NCI-H2081 (cell line): ENCODE results near the gene KRTAP10-3.

Experiments
- DNase-seq, 2 experiments: peaks; one replicate each; lab custom pipeline; 2025; lab: John Stamatoyannopoulos, UW

Gene KRTAP10-3

GRCh38 chr21:44528634-44528995 lies 30.0 kb downstream of the KRTAP10-3 start:
- no peak for DNase-seq

DNA sequence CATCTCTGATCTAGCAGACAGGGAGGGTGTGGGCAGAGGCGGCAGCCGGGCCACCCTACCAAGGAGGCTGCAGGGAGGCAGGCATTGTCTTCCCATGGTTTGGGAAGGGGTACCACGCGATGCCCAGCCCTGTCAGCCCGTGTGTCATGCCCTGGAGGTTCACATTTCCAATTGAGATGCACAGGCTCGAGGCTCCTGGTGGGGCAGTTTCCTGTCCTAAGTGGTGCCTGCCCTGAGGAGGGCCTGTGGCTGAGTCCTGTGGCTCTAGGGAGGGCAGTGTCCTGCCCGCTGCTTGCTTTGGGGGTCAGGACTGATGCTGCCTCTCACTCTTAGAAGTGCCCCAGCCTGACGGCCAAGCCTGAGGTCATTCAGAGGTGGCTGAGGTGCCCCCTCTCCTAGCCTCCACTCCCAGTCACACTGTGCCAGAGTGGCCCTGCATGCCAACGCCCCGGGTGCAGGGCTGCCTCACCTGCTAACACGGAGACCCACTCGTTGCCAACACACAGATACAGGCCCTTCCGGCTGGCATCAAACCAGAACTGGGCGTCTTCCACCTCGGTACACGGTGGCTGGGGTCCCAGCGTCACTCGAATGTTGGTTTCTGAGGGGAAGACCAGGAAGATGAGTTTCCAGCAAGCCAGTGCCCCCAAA lies 30.5 kb downstream of the KRTAP10-3 start:
- no peak for DNase-seq

DNA sequence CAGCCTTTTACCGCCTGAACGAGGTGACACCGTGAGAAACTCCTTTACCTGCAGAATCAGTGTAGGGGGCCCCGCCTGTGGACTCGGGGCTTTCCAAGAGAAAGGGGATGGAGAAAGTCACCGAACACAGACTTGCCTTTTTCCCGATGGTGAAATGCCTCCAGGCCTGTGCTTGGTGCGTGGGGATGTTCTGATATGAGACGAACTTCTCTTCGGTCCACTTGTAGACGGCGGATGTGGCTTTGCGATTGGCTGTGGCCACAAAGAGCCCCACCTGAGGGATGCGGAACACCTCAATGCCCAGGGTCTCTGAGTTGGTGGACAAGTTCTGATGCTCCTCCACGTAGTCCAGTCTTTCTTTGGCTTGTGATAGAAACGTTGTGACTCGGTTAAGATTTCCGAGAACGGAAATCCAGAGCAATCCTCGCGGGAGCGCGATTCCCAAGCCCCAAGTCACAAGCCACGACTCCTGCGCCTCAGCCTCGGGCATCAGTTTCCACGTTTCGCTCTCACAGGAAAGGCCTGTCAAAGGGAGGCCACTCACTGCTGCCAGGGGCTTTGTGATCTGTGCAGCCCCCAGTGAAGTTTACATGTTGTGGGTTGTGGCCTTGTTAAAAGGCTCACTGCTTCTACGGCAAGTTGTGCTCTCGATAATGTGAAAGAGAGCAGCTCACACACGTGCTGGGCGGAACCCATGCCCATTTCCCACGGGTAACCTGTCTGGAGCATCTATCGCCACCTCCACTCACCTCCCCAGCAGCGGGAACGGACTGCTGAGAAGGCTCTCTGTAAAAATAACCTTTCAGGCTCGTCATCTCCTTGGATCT lies 31.2 kb downstream of the KRTAP10-3 start:
- DNase-seq, result no peak

DNA sequence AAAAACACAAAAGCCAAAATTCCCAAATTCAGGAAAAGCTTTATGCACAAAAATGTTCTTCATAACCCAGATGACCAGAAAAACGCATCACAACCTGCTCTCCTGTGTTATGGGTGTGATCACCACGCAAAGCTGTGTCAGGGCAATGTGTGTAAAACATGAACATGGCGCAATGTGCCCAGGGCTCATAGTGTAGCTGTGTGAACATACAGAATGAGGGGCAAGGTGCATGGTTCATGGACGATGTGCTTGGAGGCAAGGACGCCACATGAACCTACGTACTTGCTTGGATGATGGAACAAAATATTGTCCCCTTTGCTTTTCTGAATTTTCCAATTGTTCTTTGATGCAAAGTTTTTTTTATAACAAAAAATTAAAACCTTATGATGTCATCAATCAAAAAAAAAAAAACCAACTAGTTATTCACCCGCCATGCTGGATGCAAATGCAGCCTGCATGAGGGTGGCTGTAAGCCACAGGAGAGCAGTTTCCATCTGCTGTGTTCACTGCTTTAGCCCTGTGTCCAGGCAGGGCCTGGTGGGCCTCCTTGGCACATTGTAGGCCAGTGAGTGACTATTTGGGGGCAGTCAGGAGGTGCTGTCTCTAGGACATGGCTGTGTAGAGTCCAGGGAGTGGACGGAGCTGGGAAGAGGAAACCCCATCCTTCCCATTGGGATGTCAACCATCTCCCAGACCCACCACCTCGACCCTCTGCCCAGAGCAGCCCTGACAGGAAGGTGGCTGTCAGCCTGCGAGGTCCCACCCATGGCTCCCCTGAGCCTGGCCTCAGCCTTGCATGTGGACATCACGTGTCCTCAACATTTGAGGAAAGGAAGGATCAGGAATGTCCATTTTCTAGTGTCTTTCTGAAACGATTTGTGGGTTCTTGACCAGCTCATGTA lies 32.2 kb downstream of the KRTAP10-3 start:
- DNase-seq, result no peak

GRCh38 chr21:44525391-44526095 lies 33.1 kb downstream of the KRTAP10-3 start:
- no peak for DNase-seq

- no peak for DNase-seq
Observed at GRCh38 chr21:44524414-44525371, 33.9 kb downstream of the KRTAP10-3 start.

- DNase-seq, result no peak
Observed at GRCh38 chr21:44523567-44524413, 34.8 kb downstream of the KRTAP10-3 start.

- DNase-seq, result no peak
Observed at GRCh38 chr21:44522753-44523204, 35.8 kb downstream of the KRTAP10-3 start.

DNA sequence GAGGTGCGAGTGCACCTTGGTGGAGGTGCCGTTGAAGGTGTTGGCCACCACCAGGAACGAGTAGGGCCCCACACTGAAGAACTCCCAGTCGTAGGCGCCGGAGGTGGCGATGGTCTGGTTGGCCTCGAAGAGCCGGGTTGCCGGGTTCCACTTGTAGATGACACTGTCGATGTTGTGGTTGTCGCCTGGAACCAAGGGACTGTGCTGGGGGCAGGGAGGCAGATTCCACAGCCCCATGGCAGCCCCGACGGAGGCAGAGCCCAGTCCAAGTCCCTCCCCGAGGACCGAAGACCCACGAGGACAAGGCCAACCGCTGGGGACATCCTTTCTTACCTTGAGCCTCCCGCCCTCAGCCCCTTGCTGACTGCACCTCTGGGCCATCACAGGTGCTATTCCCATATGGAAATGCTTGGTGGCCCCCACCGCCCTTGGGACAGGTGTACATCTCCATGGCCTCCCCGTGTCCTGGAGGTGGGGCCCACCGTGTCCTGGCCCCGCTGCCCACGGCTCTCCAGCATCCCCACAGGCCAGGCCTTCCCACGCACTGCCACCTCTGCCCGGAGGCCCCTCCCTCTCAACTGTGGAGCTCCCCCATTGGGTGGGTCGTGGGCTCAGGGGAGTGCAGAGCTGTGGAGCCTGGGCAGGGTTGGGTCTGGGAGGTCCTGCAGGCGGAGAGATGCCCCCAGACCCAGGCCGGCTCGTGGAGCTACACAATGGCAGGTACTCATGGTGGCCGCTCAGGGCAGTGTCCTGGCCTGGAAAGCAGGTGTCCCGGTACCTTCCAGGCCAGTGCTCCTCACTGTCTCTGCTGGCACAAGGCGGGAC lies 36.5 kb downstream of the KRTAP10-3 start:
- DNase-seq, result no peak

DNA sequence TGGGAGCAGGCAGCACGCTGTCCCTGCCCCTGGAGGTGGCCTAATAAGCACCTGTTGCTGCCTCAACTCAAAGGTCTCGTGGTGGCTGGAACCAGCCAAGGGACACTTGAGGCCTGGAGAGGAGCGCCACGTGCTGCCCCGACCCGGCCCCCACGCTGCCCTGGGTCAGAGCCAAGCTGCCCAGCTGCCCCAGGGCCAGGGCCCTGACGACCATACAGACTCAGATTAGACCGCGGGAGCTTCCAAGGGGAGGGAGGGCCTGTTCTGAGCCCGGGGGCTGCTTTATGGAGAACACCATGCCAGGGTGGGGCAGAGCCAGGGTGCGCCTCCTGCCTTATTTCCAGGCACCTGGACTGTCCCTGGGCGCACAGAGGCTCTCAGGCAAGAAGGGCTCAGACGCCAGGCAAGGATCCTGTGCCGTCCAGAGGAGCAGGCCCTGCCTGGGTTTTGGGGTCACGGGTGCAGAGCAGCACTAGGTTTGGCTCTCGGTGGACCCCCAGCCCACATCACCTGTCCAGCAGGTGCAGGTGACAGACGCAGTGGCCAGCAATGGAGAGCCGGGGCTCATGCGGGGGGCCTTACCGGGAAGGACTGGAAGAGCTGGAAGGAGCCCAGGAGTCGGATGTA lies 37.2 kb downstream of the KRTAP10-3 start:
- no peak for DNase-seq

DNA sequence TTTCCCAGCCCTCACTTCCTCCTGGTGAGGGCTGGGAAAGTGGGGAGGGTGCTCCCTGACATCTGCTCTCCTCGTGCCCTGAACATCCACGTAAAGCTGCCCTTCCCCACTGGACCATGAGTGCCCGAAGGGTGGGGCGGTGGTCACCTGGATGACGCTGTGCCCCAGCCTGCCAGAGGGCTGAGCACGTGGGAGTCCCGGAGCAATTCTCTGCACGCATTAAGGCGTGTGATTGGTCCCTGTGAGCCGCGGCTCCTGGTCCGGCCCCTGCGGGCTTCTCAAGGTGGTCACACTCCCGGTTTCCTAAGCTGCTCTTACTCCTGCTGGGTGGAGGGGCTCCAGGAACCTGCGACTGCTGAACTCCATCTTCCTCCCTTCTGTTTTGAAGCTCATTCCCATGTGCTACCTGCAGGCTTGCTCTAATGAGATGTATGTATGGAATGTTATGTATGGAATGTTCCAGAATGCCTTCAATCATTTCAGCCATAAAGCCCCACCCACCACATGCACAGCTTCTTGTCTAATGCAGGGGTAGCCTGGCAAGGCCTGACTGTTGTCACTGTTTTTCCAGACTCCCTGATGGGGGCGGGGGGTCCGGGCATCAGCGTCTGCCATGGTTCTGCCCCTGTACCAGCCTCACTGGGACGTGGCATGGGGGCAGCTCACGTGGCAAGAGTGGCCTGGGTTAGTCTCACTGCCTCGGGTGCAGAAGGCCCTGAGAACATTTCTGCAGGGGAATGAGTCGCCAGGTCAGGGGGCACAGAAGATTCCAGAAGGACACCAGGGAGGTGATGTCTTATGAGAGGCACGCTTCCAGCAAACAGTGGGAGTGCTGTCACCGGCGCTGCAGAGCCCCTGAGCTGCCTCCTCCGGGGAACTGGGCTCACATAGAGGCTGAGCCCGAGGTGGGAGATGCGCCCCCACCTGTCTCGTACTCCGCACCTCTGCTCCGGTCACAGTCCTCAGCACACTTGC lies 38.0 kb downstream of the KRTAP10-3 start:
- DNase-seq, result no peak

GRCh38 chr21:44519346-44520325 lies 39.0 kb downstream of the KRTAP10-3 start:
- DNase-seq, result no peak

GRCh38 chr21:44518686-44519085 lies 39.9 kb downstream of the KRTAP10-3 start:
- DNase-seq, result no peak

- peak in 1 of 2 experiments; percentile 66 for DNase-seq
Observed at GRCh38 chr21:44517175-44517899, 41.3 kb downstream of the KRTAP10-3 start.

GRCh38 chr21:44516828-44517174 lies 41.8 kb downstream of the KRTAP10-3 start:
- DNase-seq, result no peak
